CD14-positive monocyte (primary cell): Measurements from ENCODE around the gene SPAG17. TPM values are rescaled to one million over a fixed set of nuclear protein-coding genes. Genes with fewer than 3 reads are reported as not detected.

ENCODE experiments used
- DNase-seq, 3 donors: peaks; one replicate each; pipeline ENCODE4 v3.0.0-alpha.2; 2011 to 2022
- H2AFZ ChIP-seq: 2 replicates; pipeline ENCODE4 v1.6.0; 2012; ENCODE audit warnings: mild to moderate bottlenecking, low read depth, low read length, inconsistent platforms; ENCODE audit not compliant: insufficient read depth, poor library complexity, severe bottlenecking
- H3K27ac ChIP-seq, 2 donors: 1 replicate in 1 of 2; 2 replicates in 1 of 2; pipeline ENCODE4 v1.5.1; 2012 to 2013; ENCODE audit warnings: low read length in 2 of 2, control low read depth in 1 of 2, inconsistent platforms in 1 of 2, low read depth in 1 of 2, mild to moderate bottlenecking in 1 of 2
- H3K27me3 ChIP-seq, 2 donors: one replicate each; pipeline versions ENCODE4 v1.6.0 to v1.6.1; 2011 to 2013; ENCODE audit warnings: low read length in 2 of 2; ENCODE audit not compliant: control insufficient read depth in 2 of 2, insufficient read depth in 2 of 2
- H3K36me3 ChIP-seq, 2 donors: replicated peaks in 1 of 2; 1 replicate in 1 of 2; 2 replicates in 1 of 2; pipeline versions ENCODE4 v1.5.1 to v1.6.1; 2012 to 2013; ENCODE audit warnings: low read length in 2 of 2, control low read depth in 1 of 2, inconsistent platforms in 1 of 2, mild to moderate bottlenecking in 1 of 2; ENCODE audit not compliant: insufficient read depth in 2 of 2, control insufficient read depth in 1 of 2
- H3K4me1 ChIP-seq, 2 donors: 1 replicate in 1 of 2; 2 replicates in 1 of 2; pipeline versions ENCODE4 v1.5.1 to v1.6.1; 2012 to 2013; ENCODE audit warnings: low read length in 2 of 2, control low read depth in 1 of 2, inconsistent platforms in 1 of 2, mild to moderate bottlenecking in 1 of 2, moderate library complexity in 1 of 2; ENCODE audit not compliant: insufficient read depth in 2 of 2, control insufficient read depth in 1 of 2
- H3K4me2 ChIP-seq: replicated peaks from 2 replicates; pipeline ENCODE3; 2012; ENCODE audit warnings: low read length, moderate library complexity, mild to moderate bottlenecking; ENCODE audit not compliant: poor library complexity, severe bottlenecking; ENCODE audit errors: extremely low read depth
- H3K4me3 ChIP-seq, 3 experiments: fragments of 200-600 bp in 1 of 3; sonication (generic) in 1 of 3; replicated peaks in 1 of 3; 1 replicate in 2 of 3; 2 replicates in 1 of 3; pipeline ENCODE4 v1.5.1; 2011 to 2013; ENCODE audit warnings: low read length in 3 of 3, mild to moderate bottlenecking in 3 of 3, control low read depth in 2 of 3, low read depth in 2 of 3, inconsistent platforms in 1 of 3, moderate library complexity in 1 of 3
- H3K79me2 ChIP-seq: 2 replicates; pipeline ENCODE4 v1.6.0; 2012; ENCODE audit warnings: mild to moderate bottlenecking, control low read depth, inconsistent platforms, low read length, moderate library complexity; ENCODE audit not compliant: insufficient read depth
- H3K9ac ChIP-seq: 2 replicates; pipeline ENCODE4 v1.6.0; 2017; ENCODE audit warnings: low read length, mild to moderate bottlenecking; ENCODE audit not compliant: insufficient read depth, poor library complexity, severe bottlenecking
- H3K9me3 ChIP-seq, 2 donors: replicated peaks in 1 of 2; 1 replicate in 1 of 2; 2 replicates in 1 of 2; pipeline versions ENCODE4 v1.5.1 to v1.6.1; 2012 to 2013; ENCODE audit warnings: low read length in 2 of 2, control low read depth in 1 of 2; ENCODE audit not compliant: control insufficient read depth in 1 of 2, insufficient read depth in 1 of 2
- H4K20me1 ChIP-seq: 2 replicates; pipeline ENCODE4 v1.6.0; 2012; ENCODE audit warnings: mild to moderate bottlenecking, low read length, control low read depth, moderate library complexity; ENCODE audit not compliant: insufficient read depth
- H3K27ac Mint-ChIP-seq, 7 donors: one replicate each; pipeline ENCODE4 v1.8.0; 2020; ENCODE audit warnings: mild to moderate bottlenecking in 7 of 7, mixed read lengths in 7 of 7, moderate library complexity in 6 of 7, inconsistent platforms in 2 of 7
- H3K27me3 Mint-ChIP-seq, 3 donors: one replicate each; pipeline ENCODE4 v1.8.0; 2021 to 2022; ENCODE audit warnings: low read depth in 3 of 3, mild to moderate bottlenecking in 3 of 3, mixed read lengths in 3 of 3, moderate library complexity in 3 of 3, inconsistent platforms in 1 of 3
- H3K36me3 Mint-ChIP-seq, 2 donors: one replicate each; pipeline ENCODE4 v1.8.0; 2020; ENCODE audit warnings: mixed read lengths in 2 of 2, inconsistent platforms in 1 of 2, mild to moderate bottlenecking in 1 of 2
- H3K4me1 Mint-ChIP-seq: one replicate; pipeline ENCODE4 v1.8.0; 2020; ENCODE audit warnings: mild to moderate bottlenecking, mixed read lengths
- H3K4me3 Mint-ChIP-seq, 2 donors: one replicate each; pipeline ENCODE4 v1.8.0; 2020; ENCODE audit warnings: mild to moderate bottlenecking in 2 of 2, mixed read lengths in 2 of 2, moderate library complexity in 1 of 2
- H3K9me3 Mint-ChIP-seq, 7 donors: one replicate each; pipeline ENCODE4 v1.8.0; 2020 to 2022; ENCODE audit warnings: mixed read lengths in 7 of 7, mild to moderate bottlenecking in 6 of 7, moderate library complexity in 6 of 7, inconsistent platforms in 2 of 7
- CTCF ChIP-seq: fragments of 200-600 bp; IDR thresholded peaks from one replicate; pipeline ENCODE4 v1.8.0; 2022; ENCODE audit warnings: antibody characterized with exemption, mild to moderate bottlenecking
- WGBS: methylation state at CpG from one replicate; pipeline ENCODE4 v1.1.5; 2013; ENCODE audit warnings: missing lambda C conversion rate; ENCODE audit not compliant: insufficient coverage; 5-methylcytosine and 5-hydroxymethylcytosine counted together
- intact Hi-C, 2 donors: fragments of 100-400 bp; cut with micrococcal nuclease; formaldehyde crosslinking; loops; one replicate each; pipeline versions ENCODE4 v1.15.0 to v1.15.1; 2023
- polyA plus RNA-seq, 3 donors: library from polyadenylated mRNA; depleted of rRNA in 1 of 3; unstranded in 2 of 3; stranded (reverse) in 1 of 3; fragments of 300-500 nt in 2 of 3; fragments of >200 nt in 1 of 3; fragmentation: Illumina TruSeq in 2 of 3; gene quantifications; 1 replicate in 2 of 3; 2 replicates in 1 of 3; pipeline ENCODE4 v1.2.3, GENCODE V29; 2012 to 2021

Gene SPAG17
- polyA plus RNA-seq, 3 donors, result 0.26 to 0.87 (median 0.68) TPM

GRCh38 chr1:118144684-118145083 lies 40.3 kb downstream of the SPAG17 start:
- Mint-ChIP-seq H3K9me3 (peaks cover 0 to 7% (median 3%) of the 10 kb centered on the region in 7 donors), H3K27ac (no peak overlapping the region), H3K27me3 (peaks cover 2 to 6% (median 6%) of the 10 kb centered on the region in 3 donors), H3K4me3 (no peak overlapping the region), H3K36me3 (no peaks in the 10 kb centered on the region), H3K4me1 (no peaks in the 10 kb centered on the region)
- intact Hi-C loops, result no loop called here
- no peaks in the 10 kb centered on the region for H3K36me3 ChIP-seq
- H3K4me2 ChIP-seq, result no peak overlapping the region
- no peak overlapping the region for H2AFZ ChIP-seq
- H3K9ac ChIP-seq, result no peak overlapping the region
- H3K79me2 ChIP-seq, result no peaks in the 10 kb centered on the region
- no peak for DNase-seq
- H3K27ac ChIP-seq, result no peak overlapping the region
- H3K27me3 ChIP-seq, result peaks cover 0 to 2% of the 10 kb centered on the region in 2 donors
- no peak for TF ChIP-seq CTCF
- H4K20me1 ChIP-seq, result no peaks in the 10 kb centered on the region
- no peaks in the 10 kb centered on the region for H3K4me1 ChIP-seq
- H3K9me3 ChIP-seq, result no peaks in the 10 kb centered on the region
- 93% methylated on average over 7 of the region's 7 CpGs for WGBS
- H3K4me3 ChIP-seq, result no peak overlapping the region

- no peak overlapping the region for H3K9ac ChIP-seq
- no peak overlapping the region for H3K27ac ChIP-seq
- H3K4me2 ChIP-seq, result no peak overlapping the region
- H3K9me3 ChIP-seq, result no peaks in the 10 kb centered on the region
- H3K36me3 ChIP-seq, result no peaks in the 10 kb centered on the region
- Mint-ChIP-seq H3K27ac (no peak overlapping the region), H3K9me3 (peaks cover 0 to 7% (median 3%) of the 10 kb centered on the region in 7 donors), H3K36me3 (no peaks in the 10 kb centered on the region), H3K4me3 (no peak overlapping the region), H3K4me1 (no peaks in the 10 kb centered on the region), H3K27me3 (peaks cover 2 to 6% (median 6%) of the 10 kb centered on the region in 3 donors)
- H4K20me1 ChIP-seq, result no peaks in the 10 kb centered on the region
- 85% methylated on average over 1 of the region's 2 CpGs for WGBS
- TF ChIP-seq CTCF, result no peak
- H3K79me2 ChIP-seq, result no peaks in the 10 kb centered on the region
- H2AFZ ChIP-seq, result no peak overlapping the region
- H3K27me3 ChIP-seq, result peaks cover 0 to 2% of the 10 kb centered on the region in 2 donors
- no peak overlapping the region for H3K4me3 ChIP-seq
- intact Hi-C loops, result no loop called here
- no peaks in the 10 kb centered on the region for H3K4me1 ChIP-seq
- no peak for DNase-seq
Measured at GRCh38 chr1:118143831-118144230, 41.2 kb downstream of the SPAG17 start.
